ENCODE measurements around the gene RSAD1.
"Not testable (repeated sequence)": the region's sequence is repeated elsewhere in the genome, so short reads cannot be mapped to it uniquely, and the experiment has no call there.

The RSAD1 gene

DNA sequence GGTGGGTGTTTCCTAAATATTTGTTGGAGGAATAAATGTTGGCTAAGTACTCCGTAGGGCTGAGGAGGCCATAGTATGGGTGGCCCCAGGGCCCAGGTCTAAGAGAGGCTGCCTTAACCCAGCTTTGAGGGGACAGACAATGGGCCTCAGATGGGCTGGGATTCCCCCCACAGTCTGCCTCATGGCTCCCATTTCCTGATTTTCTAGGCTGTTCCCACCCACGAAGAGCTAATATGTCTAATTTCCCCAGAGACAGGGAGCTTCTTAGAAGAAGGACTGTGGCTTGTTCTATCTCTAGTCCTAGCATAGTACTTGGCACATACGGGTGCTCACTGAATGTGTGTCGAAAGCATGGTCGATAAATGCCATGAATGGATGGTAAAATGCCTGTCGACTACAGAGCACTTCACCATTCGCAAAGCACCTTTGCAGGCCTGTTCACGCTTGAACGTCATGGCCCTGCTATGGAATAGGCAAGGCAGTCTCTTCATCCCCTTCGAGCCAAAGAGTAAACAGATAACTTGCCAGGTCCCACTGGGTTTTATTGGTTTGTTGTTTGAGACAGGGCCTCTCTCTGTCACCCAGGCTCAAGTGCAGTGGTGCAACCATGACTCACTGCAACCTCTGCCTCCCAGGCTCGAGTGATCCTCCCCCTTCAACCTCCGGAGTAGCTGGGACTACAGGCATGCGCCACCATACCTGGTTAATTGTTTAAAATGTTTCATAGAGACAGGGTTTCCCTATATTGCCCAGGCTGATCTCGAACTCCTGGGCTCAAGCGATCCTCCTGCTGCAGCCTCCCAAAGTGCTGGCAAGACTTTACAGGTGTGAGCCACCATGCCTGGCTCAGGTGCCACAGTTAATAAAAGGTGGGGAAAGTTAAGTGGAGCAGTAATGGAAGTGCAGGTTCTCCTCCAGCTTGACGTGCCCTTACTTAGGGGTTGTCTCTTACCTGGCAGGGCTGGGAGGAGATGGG lies 19.7 kb upstream of the RSAD1 start:
- DNase-seq: no peak

DNA sequence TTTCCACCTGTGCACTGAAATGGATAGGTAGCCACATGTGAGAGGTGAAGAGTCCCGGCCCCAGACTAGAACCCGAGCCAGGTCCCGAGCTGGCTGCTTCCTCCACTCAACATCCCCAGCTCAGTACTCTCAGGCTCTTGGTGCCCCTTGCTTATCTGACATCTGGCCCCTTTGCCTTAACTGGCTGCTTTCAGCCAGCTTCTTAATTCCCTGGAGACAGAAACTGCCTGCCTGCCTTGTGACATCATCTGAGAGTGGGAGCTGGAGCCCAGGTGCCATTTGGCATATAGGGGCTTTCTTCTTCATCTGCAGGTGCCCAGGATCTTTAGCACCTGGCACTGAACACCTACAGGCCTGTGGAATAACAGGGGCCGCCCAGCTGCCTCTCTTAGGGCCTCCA lies 18.9 kb upstream of the RSAD1 start:
- DNase-seq: no peak

DNA sequence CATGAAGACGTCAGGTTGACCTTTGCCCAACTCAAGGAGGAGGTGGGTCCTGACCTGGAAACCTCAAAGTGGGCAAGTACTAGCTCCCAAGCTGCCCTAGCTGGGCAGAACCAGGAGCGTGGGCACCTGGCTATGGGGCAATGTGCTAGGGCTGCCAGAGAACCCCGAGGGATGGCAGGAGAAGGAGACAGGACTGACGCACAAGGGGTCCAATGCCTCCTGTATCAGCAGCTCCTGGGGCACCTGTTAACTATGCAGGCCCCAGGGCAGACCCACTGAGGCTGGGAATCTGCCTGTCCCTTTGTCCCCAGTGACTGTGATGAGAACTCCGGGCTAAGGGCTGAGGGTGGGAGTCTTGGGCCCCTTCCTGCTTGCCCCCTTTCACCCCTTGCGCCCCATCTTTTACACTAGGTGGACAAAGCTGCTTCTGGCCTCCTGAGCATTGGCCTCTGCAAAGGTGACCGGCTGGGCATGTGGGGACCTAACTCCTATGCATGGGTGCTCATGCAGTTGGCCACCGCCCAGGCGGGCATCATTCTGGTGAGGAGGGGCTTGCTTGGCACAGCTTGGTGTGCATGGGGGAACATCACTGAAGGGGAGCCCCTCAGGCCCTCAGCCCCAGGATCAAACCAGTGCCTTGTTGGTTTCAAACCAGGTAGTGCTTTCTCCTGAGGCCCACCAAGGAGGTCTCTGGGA lies 17.7 kb upstream of the RSAD1 start:
- no peak for DNase-seq

DNA sequence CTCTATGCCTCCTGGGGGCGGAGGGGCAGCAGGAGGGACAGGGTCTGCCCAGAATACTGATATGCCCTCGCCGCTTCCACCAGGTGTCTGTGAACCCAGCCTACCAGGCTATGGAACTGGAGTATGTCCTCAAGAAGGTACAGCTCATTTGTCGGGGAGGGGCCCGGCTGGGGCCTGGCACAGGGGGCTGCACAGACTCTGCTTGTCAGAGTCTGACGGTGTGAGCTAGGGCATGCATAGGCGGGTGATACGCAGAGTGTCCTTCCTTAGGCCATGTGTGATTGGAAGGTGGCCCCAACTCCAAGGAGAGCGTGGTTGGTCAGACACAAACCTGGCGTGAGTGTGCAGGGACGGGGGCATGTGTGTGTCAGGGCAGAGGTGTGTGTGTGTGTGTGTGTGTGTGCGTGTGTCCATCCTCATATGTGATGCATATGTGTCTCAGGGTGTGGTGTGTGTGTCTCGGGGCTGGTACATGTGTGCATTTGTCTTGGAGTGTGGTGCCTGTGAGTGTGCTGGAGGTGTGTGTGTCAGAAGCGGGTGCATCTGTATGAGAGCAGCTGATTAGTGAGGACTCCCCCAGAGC lies 17.0 kb upstream of the RSAD1 start:
- DNase-seq: no peak

- no peak for DNase-seq
Measured at GRCh38 chr17:50462446-50462845, 16.2 kb upstream of the RSAD1 start.

DNA sequence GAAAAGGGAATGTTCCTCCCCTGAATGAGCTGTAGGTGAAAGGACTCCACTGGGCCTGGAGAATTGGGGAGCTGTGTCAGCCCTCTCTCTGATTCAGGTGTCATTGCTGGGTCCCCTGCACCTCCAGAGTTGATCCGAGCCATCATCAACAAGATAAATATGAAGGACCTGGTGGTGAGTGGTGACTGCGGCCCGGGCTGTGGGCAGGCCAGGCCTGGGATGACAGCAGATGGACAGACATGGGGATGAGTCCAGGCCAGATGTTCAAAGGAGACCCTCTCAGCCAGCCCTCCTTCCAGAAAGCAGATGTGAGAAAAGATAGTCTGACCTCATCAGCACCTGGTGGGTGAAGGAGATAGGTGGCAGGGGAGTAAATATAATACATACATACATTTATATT lies 14.5 kb upstream of the RSAD1 start:
- DNase-seq: no peak

GRCh38 chr17:50464736-50465135 lies 13.9 kb upstream of the RSAD1 start:
- no peak for DNase-seq

DNA sequence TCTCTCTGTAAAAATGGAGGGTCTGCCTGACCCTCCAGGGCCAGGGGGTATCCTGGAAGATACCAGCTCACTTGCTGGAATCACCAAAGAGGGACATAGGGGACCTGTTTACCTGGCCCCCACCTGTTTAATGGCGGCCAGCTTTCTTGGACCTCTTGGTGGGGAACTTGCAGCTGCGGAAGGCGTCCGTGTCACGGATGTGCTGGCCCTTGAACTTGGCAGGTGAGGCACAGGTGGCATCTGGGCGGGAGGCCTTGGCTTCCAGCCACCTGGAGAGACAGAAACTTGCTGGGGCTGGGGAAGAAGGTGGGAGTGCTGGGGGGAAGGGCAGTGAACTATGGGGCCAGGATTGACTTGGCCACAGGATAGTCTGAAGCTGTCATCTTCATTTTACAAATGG lies 13.5 kb upstream of the RSAD1 start:
- DNase-seq: no peak

DNA sequence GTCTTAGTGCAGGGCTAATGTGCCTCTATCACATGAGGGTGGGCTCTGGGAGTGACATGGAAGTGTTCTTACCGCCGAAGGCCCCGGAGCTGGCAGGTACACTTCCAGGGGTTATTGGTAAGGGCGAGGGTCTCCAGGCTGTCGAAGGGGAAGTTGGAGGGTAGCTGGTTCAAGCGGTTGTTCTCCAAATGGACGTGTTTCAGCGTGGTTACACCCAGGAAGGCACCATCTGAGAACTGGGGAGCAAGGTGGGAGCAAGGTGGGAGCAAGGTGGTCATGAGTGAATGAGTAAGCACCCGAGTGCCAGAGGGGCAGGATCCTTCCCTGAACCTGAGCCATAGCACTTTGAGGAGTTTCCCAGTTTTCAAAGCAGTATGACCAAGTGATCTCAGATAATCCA lies 13.0 kb upstream of the RSAD1 start:
- no peak for DNase-seq

DNA sequence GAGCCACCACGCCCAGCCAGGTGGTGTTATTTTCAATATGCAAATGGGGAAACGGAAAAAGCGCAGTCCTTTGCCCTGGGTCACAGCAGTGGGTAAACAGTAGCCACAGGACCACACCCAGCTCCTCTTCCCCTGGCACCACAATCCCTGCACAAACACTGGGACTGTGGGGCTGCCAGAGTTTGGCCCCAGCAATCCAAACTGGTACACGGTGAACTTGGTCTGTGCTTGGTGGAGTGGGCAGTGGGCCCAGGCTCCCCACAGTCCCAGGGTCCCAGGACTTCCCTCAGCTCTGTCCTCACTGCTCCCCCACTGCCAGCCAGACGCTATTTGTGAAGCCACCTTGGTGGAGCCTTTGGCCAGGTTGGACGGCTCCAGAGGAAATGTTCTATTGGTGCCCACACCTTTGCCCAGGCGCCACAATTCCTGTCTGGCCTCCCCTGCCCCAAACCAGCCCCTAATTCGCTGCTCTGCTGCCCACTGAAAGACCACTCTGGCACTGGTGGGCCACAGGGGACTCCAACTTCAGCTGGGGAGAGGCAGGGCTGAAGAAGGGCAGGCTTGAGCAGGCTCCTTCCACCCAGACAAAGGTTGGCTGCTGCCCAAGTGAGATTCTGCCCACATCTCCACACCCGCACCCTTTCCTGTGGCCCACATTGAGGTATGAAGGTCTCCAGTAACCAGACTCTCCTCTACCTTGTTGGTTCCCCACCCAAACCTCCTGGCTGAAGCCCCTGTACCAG lies 12.1 kb upstream of the RSAD1 start:
- DNase-seq: no peak

DNA sequence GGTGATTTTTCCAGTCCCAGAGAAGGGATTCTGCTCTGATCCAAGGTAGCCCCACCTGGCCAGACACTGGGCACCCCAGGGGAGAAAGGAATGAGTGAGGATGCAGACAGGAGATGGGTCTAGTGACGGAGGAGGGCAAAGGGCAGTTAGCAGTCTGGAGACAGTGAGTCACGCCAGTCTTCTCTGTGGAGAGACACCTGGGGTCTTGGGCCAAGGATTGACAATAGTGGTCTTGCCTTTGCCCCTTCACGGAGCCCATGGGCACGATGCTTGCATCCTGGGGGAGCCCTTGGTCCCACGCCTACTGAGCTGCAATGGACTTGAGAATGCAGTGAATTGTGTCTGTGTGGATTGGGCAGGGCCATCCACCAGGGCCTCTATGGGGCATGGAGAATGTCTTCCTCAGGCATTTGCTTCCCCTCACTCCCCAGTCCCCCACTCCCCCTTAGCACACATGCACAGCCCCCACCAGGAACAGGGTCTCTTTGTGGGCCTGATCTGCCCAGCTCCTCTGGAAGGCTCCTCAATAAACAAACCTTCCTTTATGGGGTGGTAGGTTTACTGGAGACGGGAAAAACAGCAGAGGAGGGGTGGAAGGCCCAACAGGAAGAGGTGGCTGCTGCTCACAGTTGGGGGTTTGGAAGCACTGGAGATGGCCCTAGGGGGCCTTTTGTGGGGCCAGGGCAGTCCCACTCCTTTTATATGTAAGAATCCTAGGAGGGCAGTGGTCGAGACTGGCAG lies 11.4 kb upstream of the RSAD1 start:
- DNase-seq: no peak

- DNase-seq: no peak
Measured at GRCh38 chr17:50467855-50468303, 10.8 kb upstream of the RSAD1 start.

- no peak for DNase-seq
Measured at GRCh38 chr17:50468304-50469207, 10.1 kb upstream of the RSAD1 start, which contains the start of gene CHAD. Gene CHAD (minus strand): TSS chr17:50468880. CDS start chr17:50468813, 67 bp downstream.

GRCh38 chr17:50469208-50469605 lies 9.5 kb upstream of the RSAD1 start:
- no peak for DNase-seq

DNA sequence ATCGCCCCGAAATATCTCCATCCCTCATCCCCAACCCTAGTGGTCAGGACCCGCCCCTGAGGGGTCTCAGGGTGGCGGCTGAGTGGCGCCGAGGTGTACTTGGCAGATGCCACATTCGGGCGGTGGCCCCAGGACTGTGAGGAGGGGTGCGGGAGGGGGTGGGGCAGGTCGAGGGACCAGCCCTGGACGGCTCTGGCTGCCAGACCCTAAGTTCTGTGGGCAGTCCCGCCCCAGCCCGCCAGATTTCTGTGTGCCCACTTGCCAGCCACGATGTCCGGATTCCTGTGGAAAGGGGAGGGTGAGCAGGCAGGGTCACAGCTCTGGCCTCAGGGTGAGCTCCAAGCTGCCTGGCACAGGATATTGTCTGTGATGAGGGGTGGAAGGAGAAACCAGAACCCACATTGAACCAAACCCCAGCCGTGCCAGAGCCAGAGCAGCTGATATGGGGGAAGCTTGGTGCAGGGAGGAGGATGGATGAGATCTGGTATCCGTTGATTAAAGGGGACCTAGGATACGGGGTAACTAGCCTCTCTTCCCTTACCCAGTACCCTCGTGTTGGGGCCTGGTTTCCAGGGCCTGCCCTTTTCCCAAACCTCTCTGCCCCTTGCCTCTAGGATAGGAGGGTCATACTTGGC lies 8.9 kb upstream of the RSAD1 start:
- no peak for DNase-seq

DNA sequence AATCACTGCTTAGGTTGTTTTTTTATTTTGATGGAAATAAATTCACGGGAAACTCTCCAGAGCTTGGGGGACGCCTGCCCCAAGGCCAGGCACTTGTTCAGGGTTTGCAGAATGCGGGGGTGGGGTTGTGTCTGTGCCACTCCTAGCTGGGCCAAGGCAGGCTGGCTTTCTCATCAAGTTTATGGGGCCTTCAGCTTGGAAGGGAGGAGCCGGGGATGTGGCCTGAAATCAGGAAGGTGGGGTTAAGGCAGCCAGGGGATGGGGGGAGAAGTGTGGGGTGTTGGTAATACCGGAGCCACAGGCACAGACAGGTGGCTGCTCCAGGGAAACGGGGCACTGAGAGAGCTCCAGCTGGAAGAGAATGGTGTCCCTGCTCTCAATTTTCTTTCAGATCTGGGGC lies 8.2 kb upstream of the RSAD1 start:
- no peak for DNase-seq

- no peak for DNase-seq
Measured at GRCh38 chr17:50471009-50471905, 7.4 kb upstream of the RSAD1 start.

- no peak for DNase-seq
Measured at GRCh38 chr17:50472286-50472685, 6.4 kb upstream of the RSAD1 start.

DNA sequence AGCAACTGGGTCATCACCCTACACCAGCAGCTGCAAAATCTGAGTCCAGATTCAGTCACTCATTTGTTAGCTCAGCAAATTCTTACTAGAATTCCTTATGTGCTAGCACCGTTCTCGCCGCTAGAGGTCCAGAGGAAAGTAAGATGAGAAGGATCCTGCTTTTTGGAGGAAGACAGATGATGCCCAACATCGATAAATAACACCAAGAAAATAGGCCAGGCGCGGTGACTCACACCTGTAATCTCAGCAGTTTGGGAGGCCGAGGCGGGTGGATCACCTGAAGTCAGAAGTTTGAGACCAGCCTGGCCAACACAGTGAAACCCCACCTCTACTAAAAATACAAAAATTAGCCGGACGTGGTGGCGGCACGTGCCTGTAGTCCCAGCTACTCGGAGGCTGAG lies 5.9 kb upstream of the RSAD1 start:
- not testable (repeated sequence) for DNase-seq

Measured in NCI-H187 (cell line).